ENCODE data around the gene WNK1. TPM values are rescaled to one million over a fixed set of nuclear protein-coding genes. Genes with fewer than 3 reads are reported as not detected.
"Not testable (repeated sequence)": the region's sequence is repeated elsewhere in the genome, so short reads cannot be mapped to it uniquely, and the experiment has no call there.

WNK1 gene
- total RNA-seq, 4 donors from 2014 or later: 153 to 220 (median 178) TPM

- Histone ChIP-seq H3K4me3 (no peak overlapping the region), H3K4me1 (peaks cover 0 to 56% (median 11%) of the 10 kb centered on the region in 4 donors), H3K36me3 (no peaks in the 10 kb centered on the region), H3K27me3 (no peaks in the 10 kb centered on the region), H3K27ac (peak overlapping the region in 2 of 4 donors; percentile 24 to 41), H3K9me3 (no peaks in the 10 kb centered on the region)
- 71 to 77% methylated on average over 2 of the region's 2 CpGs for WGBS, 2 donors
- no peak for TF ChIP-seq POLR2A (IDR thresholded peaks at IDR 0.05)
- TF ChIP-seq CTCF (IDR thresholded peaks at IDR 0.05): no peak
- no peak for TF ChIP-seq EP300 (IDR thresholded peaks at IDR 0.05)
- DNase-seq (ENCODE audit: low spot score in 2 of 2): no peak
Measured at GRCh38 chr12:807041-807735, 54.8 kb downstream of the WNK1 start.

- Histone ChIP-seq H3K4me3 (no peak overlapping the region), H3K27me3 (no peaks in the 10 kb centered on the region), H3K4me1 (peaks cover 0 to 49% (median 5%) of the 10 kb centered on the region in 4 donors), H3K36me3 (no peaks in the 10 kb centered on the region), H3K27ac (no peak overlapping the region), H3K9me3 (no peaks in the 10 kb centered on the region)
- 77 to 91% methylated on average over 4 of the region's 4 CpGs for whole genome bisulfite sequencing, 2 donors
- no peak for TF ChIP-seq EP300 (IDR thresholded peaks at IDR 0.05)
- no peak for TF ChIP-seq POLR2A (IDR thresholded peaks at IDR 0.05)
- TF ChIP-seq CTCF (IDR thresholded peaks at IDR 0.05): no peak
- no peak for DNase-seq (ENCODE audit: low spot score in 2 of 2)
Measured at GRCh38 chr12:810116-810515, 57.7 kb downstream of the WNK1 start.

GRCh38 chr12:810671-811415, 58.5 kb downstream of the WNK1 start:
- H3K4me1 ChIP-seq: peaks cover 0 to 46% (median 5%) of the 10 kb centered on the region in 4 donors
- H3K4me3 ChIP-seq: no peak overlapping the region
- DNase-seq (ENCODE audit: low spot score in 2 of 2): no peak
- H3K36me3 ChIP-seq: no peaks in the 10 kb centered on the region
- no peaks in the 10 kb centered on the region for H3K9me3 ChIP-seq
- no peaks in the 10 kb centered on the region for H3K27me3 ChIP-seq
- 26 to 43% methylated on average over 5 of the region's 5 CpGs for WGBS, 2 donors
- H3K27ac ChIP-seq: no peak overlapping the region
- TF ChIP-seq CTCF (IDR thresholded peaks at IDR 0.05): no peak
- no peak for TF ChIP-seq EP300 (IDR thresholded peaks at IDR 0.05)
- TF ChIP-seq POLR2A (IDR thresholded peaks at IDR 0.05): no peak

GRCh38 chr12:812950-813349, 60.6 kb downstream of the WNK1 start:
- TF ChIP-seq POLR2A (IDR thresholded peaks at IDR 0.05) (no peak), CTCF (IDR thresholded peaks at IDR 0.05) (no peak), EP300 (IDR thresholded peaks at IDR 0.05) (no peak)
- peaks cover 0 to 49% (median 5%) of the 10 kb centered on the region in 4 donors for H3K4me1 ChIP-seq
- H3K9me3 ChIP-seq: no peaks in the 10 kb centered on the region
- no peak overlapping the region for H3K27ac ChIP-seq
- no peaks in the 10 kb centered on the region for H3K36me3 ChIP-seq
- no peak overlapping the region for H3K4me3 ChIP-seq
- 87 to 92% methylated on average over 2 of the region's 2 CpGs for WGBS, 2 donors
- DNase-seq (ENCODE audit: low spot score in 2 of 2): no peak
- no peaks in the 10 kb centered on the region for H3K27me3 ChIP-seq

GRCh38 chr12:817456-817855, 65.1 kb downstream of the WNK1 start:
- WGBS, 2 donors: 83 to 94% methylated on average over 9 of the region's 9 CpGs
- H3K9me3 ChIP-seq; H3K4me3 ChIP-seq; H3K36me3 ChIP-seq; H3K27me3 ChIP-seq; DNase-seq (ENCODE audit: low spot score in 2 of 2): not testable (repeated sequence)
- H3K27ac ChIP-seq: peak overlapping the region in 1 of 4 donors; percentile 13
- peaks cover 0 to 33% (median 0%) of the 10 kb centered on the region in 4 donors for H3K4me1 ChIP-seq
